Mesothelial cell of epicardium (in vitro differentiated cells): ENCODE data around the gene NACC2. TPM values are rescaled to one million over a fixed set of nuclear protein-coding genes. Genes with fewer than 3 reads are reported as not detected.
A peak's percentile ranks its signal among the peaks of the same experiment; 100 is the strongest.

Source experiments
- DNase-seq, 2 experiments: peaks; one replicate each; pipeline ENCODE4 v3.0.0; 2021; ENCODE audit warnings: low spot score in 2 of 2; ENCODE audit not compliant: unreplicated experiment in 2 of 2
- H3K27ac Mint-ChIP-seq: 2 replicates; pipeline ENCODE4 v1.8.0; 2021; ENCODE audit warnings: mixed read lengths
- H3K27me3 Mint-ChIP-seq: 2 replicates; pipeline ENCODE4 v1.8.0; 2021; ENCODE audit warnings: low read depth, mixed read lengths
- H3K36me3 Mint-ChIP-seq: 2 replicates; pipeline ENCODE4 v1.8.0; 2021; ENCODE audit warnings: mixed read lengths
- H3K4me1 Mint-ChIP-seq: 2 replicates; pipeline ENCODE4 v1.8.0; 2021; ENCODE audit warnings: mixed read lengths
- H3K4me3 Mint-ChIP-seq: 2 replicates; pipeline ENCODE4 v1.8.0; 2021; ENCODE audit warnings: mild to moderate bottlenecking, moderate library complexity, mixed read lengths
- H3K9me3 Mint-ChIP-seq: 2 replicates; pipeline ENCODE4 v1.8.0; 2021; ENCODE audit warnings: mixed read lengths
- total RNA-seq: library from RNA; stranded (reverse); gene quantifications from 3 replicates; pipeline ENCODE4 v1.2.1, GENCODE V29; 2021
- TF ChIP-seq, protein P1 (sequence below): fragments of 200-600 bp; sonication (generic); IDR thresholded peaks from one replicate; pipeline ENCODE4 v1.5.0; 2021; ENCODE audit warnings: antibody characterized with exemption; ENCODE audit not compliant: unreplicated experiment

Gene NACC2
- total RNA-seq, 1 donor from 2014 or later: 18.4 TPM

DNA sequence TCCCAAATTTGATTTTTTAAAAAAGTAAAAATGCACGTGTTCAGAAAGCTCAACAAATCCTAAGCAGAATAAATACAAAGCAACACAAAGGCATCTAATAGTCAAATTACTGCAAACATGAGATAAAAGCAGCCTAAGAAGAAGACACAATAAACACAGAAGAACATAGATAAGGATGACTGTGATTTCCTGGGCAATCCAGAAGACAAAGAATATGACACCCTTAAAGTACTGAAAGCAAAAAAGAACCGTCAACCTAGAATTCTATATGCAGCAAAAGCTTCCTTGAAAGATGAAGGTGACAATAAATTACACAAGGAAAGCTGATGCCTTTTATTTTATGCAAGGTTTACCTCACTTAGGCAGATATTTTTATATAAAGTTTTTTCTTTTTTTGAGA is 58.2 kb downstream of the NACC2 start:
- Mint-ChIP-seq H3K4me3 (no peak overlapping the region), H3K4me1 (peaks cover 6% of the 10 kb centered on the region), H3K27me3 (no peaks in the 10 kb centered on the region), H3K27ac (no peak overlapping the region), H3K36me3 (peaks cover 42% of the 10 kb centered on the region), H3K9me3 (peaks cover 30% of the 10 kb centered on the region)
- TF ChIP-seq, protein P1, sequence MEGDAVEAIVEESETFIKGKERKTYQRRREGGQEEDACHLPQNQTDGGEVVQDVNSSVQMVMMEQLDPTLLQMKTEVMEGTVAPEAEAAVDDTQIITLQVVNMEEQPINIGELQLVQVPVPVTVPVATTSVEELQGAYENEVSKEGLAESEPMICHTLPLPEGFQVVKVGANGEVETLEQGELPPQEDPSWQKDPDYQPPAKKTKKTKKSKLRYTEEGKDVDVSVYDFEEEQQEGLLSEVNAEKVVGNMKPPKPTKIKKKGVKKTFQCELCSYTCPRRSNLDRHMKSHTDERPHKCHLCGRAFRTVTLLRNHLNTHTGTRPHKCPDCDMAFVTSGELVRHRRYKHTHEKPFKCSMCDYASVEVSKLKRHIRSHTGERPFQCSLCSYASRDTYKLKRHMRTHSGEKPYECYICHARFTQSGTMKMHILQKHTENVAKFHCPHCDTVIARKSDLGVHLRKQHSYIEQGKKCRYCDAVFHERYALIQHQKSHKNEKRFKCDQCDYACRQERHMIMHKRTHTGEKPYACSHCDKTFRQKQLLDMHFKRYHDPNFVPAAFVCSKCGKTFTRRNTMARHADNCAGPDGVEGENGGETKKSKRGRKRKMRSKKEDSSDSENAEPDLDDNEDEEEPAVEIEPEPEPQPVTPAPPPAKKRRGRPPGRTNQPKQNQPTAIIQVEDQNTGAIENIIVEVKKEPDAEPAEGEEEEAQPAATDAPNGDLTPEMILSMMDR: no peak
- DNase-seq: no peak

DNA sequence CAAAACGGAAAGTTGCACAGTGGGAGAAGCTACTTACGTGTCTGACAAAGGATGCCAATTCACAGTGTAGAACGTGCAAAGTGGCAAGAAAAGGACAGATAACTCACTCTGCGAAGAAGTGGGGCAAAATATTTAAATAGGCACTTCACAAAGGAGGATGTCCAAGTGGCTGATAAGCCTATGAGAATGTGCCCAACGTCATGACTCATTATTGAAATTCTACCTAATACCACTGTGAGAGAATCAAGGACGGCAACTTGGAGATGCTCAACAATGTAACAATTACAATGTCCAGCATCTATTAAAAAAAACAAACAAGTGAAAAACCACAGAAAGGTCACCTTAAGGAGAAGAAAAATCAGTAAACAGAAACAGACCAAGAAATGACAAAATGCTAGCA is 59.0 kb downstream of the NACC2 start:
- DNase-seq: no peak
- no peaks in the 10 kb centered on the region for H3K27me3 Mint-ChIP-seq
- no peak overlapping the region for H3K27ac Mint-ChIP-seq
- peaks cover 45% of the 10 kb centered on the region for H3K36me3 Mint-ChIP-seq
- H3K9me3 Mint-ChIP-seq: peaks cover 30% of the 10 kb centered on the region
- TF ChIP-seq, protein P1: no peak
- no peak overlapping the region for H3K4me3 Mint-ChIP-seq
- peaks cover 6% of the 10 kb centered on the region for H3K4me1 Mint-ChIP-seq

DNA sequence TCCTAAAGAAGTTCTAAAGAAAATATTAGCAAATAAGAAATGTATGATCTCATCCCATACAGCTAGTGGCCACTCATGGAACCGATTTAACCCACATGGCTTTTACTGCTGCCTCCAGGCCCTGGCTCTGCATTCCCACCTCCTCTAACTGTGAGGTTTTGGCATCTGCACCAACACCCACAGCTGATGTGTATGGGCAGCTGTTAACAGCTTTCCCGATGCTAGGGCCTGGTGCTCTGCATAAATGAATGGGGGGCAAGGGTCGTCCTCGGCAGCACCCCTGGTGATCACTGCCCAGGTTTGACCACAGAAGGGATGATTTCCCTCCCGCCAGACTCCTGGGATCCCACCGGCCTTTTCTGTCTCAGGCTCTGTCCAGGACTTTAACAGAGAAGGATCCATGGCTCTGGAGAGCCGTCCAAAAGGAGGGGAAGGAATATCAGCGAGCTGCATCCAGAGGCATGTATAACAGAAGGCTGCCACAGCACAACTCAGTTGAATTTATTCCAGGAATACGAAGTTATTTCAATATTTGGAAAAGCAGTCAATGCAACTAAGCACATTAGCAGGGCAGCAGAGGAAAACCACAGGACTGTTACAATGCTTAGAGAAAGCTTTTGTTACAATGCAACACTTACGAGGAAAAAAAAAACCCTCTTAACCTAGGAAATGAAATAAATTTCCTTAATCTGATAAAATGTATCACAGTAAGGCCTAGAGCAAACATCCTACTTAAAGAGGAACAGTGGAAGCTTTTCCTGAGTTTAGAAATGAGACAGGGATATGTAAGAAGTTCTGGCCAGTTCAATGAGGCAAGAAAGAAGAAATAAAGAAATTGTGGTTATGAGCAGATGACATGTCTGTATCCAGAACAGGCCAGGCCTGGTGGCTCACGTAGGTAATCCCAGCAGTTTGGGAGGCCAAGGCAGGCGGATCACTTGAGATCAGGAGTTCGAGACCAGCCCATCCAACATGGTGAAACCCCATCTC is 63.1 kb downstream of the NACC2 start:
- TF ChIP-seq, protein P1: no peak
- H3K9me3 Mint-ChIP-seq: peaks cover 10% of the 10 kb centered on the region
- no peak for DNase-seq
- H3K27ac Mint-ChIP-seq: peak overlapping the region; percentile 73
- H3K27me3 Mint-ChIP-seq: no peaks in the 10 kb centered on the region
- peaks cover 26% of the 10 kb centered on the region for H3K36me3 Mint-ChIP-seq
- peaks cover 6% of the 10 kb centered on the region for H3K4me1 Mint-ChIP-seq
- H3K4me3 Mint-ChIP-seq: no peak overlapping the region

DNA sequence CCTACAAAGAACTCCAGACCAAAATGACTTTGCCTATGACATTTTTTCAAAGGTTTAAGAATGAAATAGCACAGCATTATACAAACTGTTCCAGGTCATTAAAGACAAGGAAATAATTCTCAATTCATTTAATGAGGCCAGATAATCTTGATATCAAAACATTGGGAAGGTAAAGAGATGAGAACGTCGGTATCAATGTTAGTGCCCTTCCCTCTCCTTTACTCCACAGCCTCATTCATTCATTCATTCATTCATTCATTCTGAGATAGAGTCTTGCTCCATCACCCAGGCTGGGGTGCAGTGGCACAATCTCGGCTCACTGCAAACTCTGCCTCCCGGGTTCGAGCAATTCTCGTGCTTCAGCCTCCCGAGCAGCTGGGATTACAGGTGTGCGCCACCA is 64.0 kb downstream of the NACC2 start:
- Mint-ChIP-seq H3K4me1 (peaks cover 6% of the 10 kb centered on the region), H3K27me3 (no peaks in the 10 kb centered on the region), H3K4me3 (no peak overlapping the region), H3K27ac (no peak overlapping the region), H3K9me3 (peaks cover 1% of the 10 kb centered on the region), H3K36me3 (peaks cover 23% of the 10 kb centered on the region)
- TF ChIP-seq, protein P1: no peak
- no peak for DNase-seq

DNA sequence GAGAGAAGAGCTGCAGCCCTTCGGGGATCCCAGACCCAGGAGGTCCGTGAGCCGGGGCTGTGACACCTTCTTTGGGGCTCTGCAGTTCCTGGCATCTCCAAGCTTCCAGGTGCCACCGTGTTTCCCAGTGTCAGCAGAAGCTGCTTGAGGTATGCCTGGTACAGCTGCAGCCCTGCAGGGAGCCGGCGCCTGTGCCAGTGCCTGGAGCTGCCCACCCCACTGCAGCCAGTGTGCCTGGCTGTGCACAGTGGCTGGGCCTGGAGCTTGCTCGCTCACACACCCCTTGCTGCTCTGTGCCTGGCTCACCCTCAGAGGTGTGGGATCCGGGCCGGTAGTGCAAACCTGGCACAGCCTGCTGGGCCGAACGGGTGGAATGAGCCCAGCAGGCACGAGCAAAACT is 65.5 kb downstream of the NACC2 start:
- peaks cover 6% of the 10 kb centered on the region for H3K4me1 Mint-ChIP-seq
- no peaks in the 10 kb centered on the region for H3K9me3 Mint-ChIP-seq
- peaks cover 17% of the 10 kb centered on the region for H3K36me3 Mint-ChIP-seq
- no peak overlapping the region for H3K4me3 Mint-ChIP-seq
- no peak for DNase-seq
- TF ChIP-seq, protein P1: no peak
- H3K27ac Mint-ChIP-seq: no peak overlapping the region
- H3K27me3 Mint-ChIP-seq: no peaks in the 10 kb centered on the region
